Mucosa of descending colon (tissue), 3 donors: Measurements from ENCODE around the gene TBC1D1. TPM values are rescaled to one million over a fixed set of nuclear protein-coding genes. Genes with fewer than 3 reads are reported as not detected.

Experiments
- ATAC-seq: fragments of 200-7000 bp; cut with Tn5 transposase; one replicate; pipeline ENCODE4 v1.9.1; 2020; ENCODE audit warnings: mild to moderate bottlenecking, moderate library complexity
- DNase-seq, 3 donors: peaks; one replicate each; pipeline ENCODE4 v3.0.0-alpha.2; 2020
- H3K36me3 ChIP-seq: fragments of 200-600 bp; one replicate; pipeline ENCODE4 v1.8.0; 2021; ENCODE audit warnings: low read depth, mild to moderate bottlenecking
- H3K4me1 ChIP-seq: fragments of 200-600 bp; one replicate; pipeline ENCODE4 v1.8.0; 2021; ENCODE audit warnings: low read depth, mild to moderate bottlenecking
- H3K4me3 ChIP-seq: fragments of 200-600 bp; one replicate; pipeline ENCODE4 v1.8.0; 2021; ENCODE audit warnings: mild to moderate bottlenecking
- H3K9me3 ChIP-seq: fragments of 200-600 bp; one replicate; pipeline ENCODE4 v1.8.0; 2021; ENCODE audit warnings: mild to moderate bottlenecking
- CTCF ChIP-seq: fragments of 200-600 bp; IDR thresholded peaks from one replicate; pipeline ENCODE4 v1.8.0; 2022; ENCODE audit warnings: antibody characterized with exemption, mild to moderate bottlenecking
- intact Hi-C, 2 donors: fragments of 100-400 bp; cut with DNase I in 1 of 2; cut with micrococcal nuclease in 1 of 2; formaldehyde crosslinking; loops; one replicate each; pipeline versions ENCODE4 v1.11.0 to v1.11.1; 2022; cut with DNase I, micrococcal nuclease
- total RNA-seq, 3 donors: library from RNA; stranded (reverse); fragmentation: NEBNext Ultra II Directional in 2 of 3; extraction: Animal tissue kit (Norgen Biotek cat#: 25700) in 2 of 3; gene quantifications; one replicate each; pipeline versions ENCODE4 v1.2.1 to v1.2.4, GENCODE V29; 2021 to 2023
- donor health status: DM: no; HTN: no; CAD: no; lungs with moderate emphysema.
- donor health status: DM: no; HTN: no; CAD: no.
- donor health status: DM: no; HTN: yes; CAD: no.

Gene TBC1D1
- total RNA-seq, 3 donors from 2014 or later: 50.2 to 249 (median 71.6) TPM

DNA sequence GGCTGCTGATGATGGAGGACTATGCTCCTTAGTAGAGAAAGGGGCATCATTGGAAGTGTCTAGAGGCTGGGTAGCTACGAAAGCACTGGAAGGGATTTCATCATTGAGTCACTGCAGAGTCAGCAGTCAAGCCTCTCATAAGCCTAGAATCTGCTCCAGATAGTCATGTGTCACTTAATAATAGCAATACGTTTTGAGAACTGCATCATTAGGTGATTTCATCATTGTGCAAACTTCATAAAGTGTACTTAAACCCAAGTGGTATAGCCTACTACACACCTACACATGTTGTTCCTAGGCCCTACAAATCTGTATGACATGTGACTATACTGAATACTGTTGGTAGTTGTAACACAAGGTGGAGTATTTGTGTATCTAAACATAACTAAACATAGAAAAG, 234.9 kb downstream of the TBC1D1 start:
- DNase-seq (no peak), ATAC-seq (no peak)
- Histone ChIP-seq H3K9me3 (no peaks in the 10 kb centered on the region), H3K4me1 (peaks cover 14% of the 10 kb centered on the region), H3K36me3 (no peaks in the 10 kb centered on the region), H3K4me3 (no peak overlapping the region)
- TF ChIP-seq CTCF: no peak
- intact Hi-C loops: no loop called here

DNA sequence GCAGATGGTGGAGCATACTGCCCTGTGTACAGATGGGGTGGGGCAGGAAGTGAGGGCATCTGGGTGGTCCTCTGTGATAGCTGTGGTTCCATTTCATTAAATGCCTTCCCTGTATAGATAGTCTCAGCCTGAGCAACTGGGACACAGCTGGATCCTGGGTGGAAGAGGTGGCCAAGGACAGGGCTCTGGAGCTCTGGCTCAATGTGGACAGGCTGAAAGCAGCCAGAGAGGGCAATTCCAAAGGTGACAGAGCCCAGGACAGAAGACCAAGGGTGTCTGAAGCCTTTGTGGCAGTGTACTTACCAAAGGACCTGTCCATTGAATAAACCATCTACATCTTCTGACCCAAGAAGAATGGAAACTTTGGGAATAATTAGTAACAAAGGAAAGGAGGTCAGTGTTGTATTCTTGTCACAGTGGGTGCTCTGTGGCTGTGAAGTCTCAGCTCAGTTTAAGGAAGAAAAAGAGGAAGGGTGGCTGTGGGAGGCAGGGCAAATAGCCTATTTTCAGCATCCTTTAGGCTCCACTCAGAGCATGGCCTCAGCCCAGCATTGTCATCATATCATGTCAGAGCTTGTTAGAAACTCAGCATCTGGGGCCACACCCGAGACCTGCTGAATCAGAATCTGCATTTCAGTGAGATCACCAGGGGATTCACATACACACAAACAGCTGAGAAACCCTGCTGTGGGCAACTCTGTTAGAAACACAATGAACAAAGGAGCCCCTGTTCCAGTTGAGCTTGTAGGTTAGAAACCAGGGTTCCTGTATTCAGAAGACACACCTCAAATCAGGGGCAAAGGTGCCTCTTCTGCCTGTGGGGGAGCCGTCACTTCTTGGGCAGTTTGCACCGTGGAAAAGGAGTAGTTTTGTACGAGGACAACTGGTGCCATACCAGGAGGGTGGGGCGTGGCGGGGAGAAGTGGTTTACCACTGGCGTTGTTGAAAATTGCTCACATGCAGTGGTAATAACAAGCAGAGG, 237.9 kb downstream of the TBC1D1 start:
- ATAC-seq: peak; percentile 35
- DNase-seq: peak; percentile 59 to 73 (median 63)
- no peak for TF ChIP-seq CTCF
- H3K4me3 ChIP-seq: no peak overlapping the region
- no peaks in the 10 kb centered on the region for H3K36me3 ChIP-seq
- H3K4me1 ChIP-seq: peaks cover 39% of the 10 kb centered on the region
- no peaks in the 10 kb centered on the region for H3K9me3 ChIP-seq
- intact Hi-C loops: no loop called here

- intact Hi-C loops: no loop called here
- H3K9me3 ChIP-seq: no peaks in the 10 kb centered on the region
- H3K36me3 ChIP-seq: no peaks in the 10 kb centered on the region
- H3K4me3 ChIP-seq: no peak overlapping the region
- peaks cover 46% of the 10 kb centered on the region for H3K4me1 ChIP-seq
- TF ChIP-seq CTCF: no peak
- DNase-seq (no peak), ATAC-seq (no peak)
Observed at GRCh38 chr4:38129460-38130227, 238.8 kb downstream of the TBC1D1 start.

GRCh38 chr4:38130884-38131283, 240.0 kb downstream of the TBC1D1 start:
- Histone ChIP-seq H3K9me3 (no peaks in the 10 kb centered on the region), H3K4me1 (peaks cover 46% of the 10 kb centered on the region), H3K36me3 (no peaks in the 10 kb centered on the region), H3K4me3 (no peak overlapping the region)
- ATAC-seq: no peak
- TF ChIP-seq CTCF: no peak
- no peak for DNase-seq
- intact Hi-C loops: no loop called here

GRCh38 chr4:38131371-38132091, 240.6 kb downstream of the TBC1D1 start:
- Histone ChIP-seq H3K4me3 (no peak overlapping the region), H3K36me3 (no peaks in the 10 kb centered on the region), H3K4me1 (peaks cover 46% of the 10 kb centered on the region), H3K9me3 (no peaks in the 10 kb centered on the region)
- intact Hi-C loops: no loop called here
- TF ChIP-seq CTCF: no peak
- ATAC-seq (no peak), DNase-seq (peak in 1 of 3 donors; percentile 35)
